Measurements from ENCODE around the gene CCNT2.

Gene CCNT2

GRCh38 chr2:134934150-134934549 is 15.5 kb downstream of the CCNT2 start:
- no peak for DNase-seq (ENCODE audit: extremely low read depth, low read depth)
- no peak overlapping the region for H3K4me3 ChIP-seq (replicated peaks; ENCODE audit: low read depth, low read length)
- TF ChIP-seq CTCF (IDR thresholded peaks at IDR 0.05; ENCODE audit: low read depth, low read length, missing control alignments): no peak

DNA sequence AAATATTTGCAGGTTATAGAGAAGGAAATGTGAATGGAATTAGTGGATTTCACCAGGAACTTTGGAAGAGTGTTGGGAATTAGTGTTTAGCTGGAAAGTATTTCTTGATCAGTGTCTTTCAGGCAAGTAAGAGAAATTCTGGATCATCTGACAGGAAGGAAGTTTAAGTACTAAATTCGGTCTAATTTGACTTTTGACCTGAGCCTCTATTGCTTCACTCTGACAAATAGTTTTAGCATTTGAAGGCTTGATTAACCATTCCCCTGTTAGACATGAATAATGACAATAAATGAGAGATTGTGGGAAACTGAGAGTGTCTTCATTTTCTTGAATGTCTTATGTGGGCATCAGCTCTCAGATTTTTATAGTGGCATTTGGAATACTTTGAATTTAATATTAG is 16.0 kb downstream of the CCNT2 start:
- no peak for TF ChIP-seq CTCF (IDR thresholded peaks at IDR 0.05; ENCODE audit: low read depth, low read length, missing control alignments)
- no peak for DNase-seq (ENCODE audit: extremely low read depth, low read depth)
- no peak overlapping the region for H3K4me3 ChIP-seq (replicated peaks; ENCODE audit: low read depth, low read length)

- DNase-seq (ENCODE audit: extremely low read depth, low read depth): no peak
- TF ChIP-seq CTCF (IDR thresholded peaks at IDR 0.05; ENCODE audit: low read depth, low read length, missing control alignments): no peak
- no peak overlapping the region for H3K4me3 ChIP-seq (replicated peaks; ENCODE audit: low read depth, low read length)
Observed at GRCh38 chr2:134936691-134937090, 18.1 kb downstream of the CCNT2 start.

DNA sequence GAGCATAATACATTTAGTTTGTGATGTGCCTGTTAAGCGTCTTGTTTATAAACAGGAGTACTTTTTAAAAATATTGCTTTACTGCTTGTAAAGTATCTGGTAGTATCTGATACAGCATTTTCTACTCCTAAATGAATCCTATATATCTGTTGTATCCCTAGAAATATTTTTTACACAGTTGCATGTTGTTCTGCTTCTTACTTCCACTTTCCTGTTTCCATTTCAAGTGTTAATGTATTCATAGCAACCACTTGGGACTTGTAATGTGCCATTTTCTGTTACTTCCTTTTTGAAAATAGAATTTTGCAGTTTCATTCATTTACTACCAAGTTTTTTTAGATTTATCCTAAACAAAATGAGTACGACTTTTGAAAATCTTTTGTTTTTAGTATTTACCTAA is 24.9 kb downstream of the CCNT2 start:
- no peak for TF ChIP-seq CTCF (IDR thresholded peaks at IDR 0.05; ENCODE audit: low read depth, low read length, missing control alignments)
- no peak overlapping the region for H3K4me3 ChIP-seq (replicated peaks; ENCODE audit: low read depth, low read length)
- DNase-seq (ENCODE audit: extremely low read depth, low read depth): no peak

GRCh38 chr2:134944975-134945374 is 26.4 kb downstream of the CCNT2 start:
- no peak overlapping the region for H3K4me3 ChIP-seq (replicated peaks; ENCODE audit: low read depth, low read length)
- TF ChIP-seq CTCF (IDR thresholded peaks at IDR 0.05; ENCODE audit: low read depth, low read length, missing control alignments): no peak
- no peak for DNase-seq (ENCODE audit: extremely low read depth, low read depth)

- DNase-seq (ENCODE audit: extremely low read depth, low read depth): no peak
- TF ChIP-seq CTCF (IDR thresholded peaks at IDR 0.05; ENCODE audit: low read depth, low read length, missing control alignments): no peak
- H3K4me3 ChIP-seq (replicated peaks; ENCODE audit: low read depth, low read length): no peak overlapping the region
Observed at GRCh38 chr2:134946073-134946472, 27.5 kb downstream of the CCNT2 start.

DNA sequence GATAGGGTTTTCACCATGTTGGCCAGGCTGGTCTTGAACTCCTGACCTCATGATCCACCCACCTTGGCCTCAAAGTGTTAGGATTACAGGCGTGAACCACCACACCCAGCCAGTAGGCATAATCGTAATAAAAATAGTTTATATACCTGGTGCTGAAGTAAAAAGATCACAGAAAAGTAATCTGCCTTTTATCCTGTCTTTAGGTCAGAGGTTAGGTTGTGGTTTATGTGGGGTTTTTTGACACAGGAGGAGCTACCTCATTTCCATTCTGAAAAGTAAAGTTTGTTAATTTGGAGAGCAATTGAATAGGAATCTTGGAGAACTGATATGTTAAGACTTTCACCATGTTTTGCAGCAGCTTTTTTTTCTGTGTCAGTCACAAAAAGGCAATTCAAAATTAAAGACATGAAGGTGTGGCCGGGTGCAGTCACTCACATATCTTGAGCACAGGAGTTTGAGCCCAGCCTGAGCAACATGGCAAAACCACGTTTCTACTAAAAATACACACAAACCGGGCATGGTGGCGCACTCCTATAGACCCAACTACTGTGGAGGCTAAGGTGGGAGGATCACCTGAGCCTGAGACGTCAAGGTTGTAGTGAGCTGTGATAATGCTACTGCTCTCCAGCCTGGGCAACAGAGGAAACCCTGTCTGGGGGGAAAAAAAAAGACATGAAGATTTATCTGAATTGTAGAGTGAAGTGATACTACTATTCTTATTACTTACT is 31.5 kb downstream of the CCNT2 start:
- no peak for DNase-seq (ENCODE audit: extremely low read depth, low read depth)
- no peak overlapping the region for H3K4me3 ChIP-seq (replicated peaks; ENCODE audit: low read depth, low read length)
- no peak for TF ChIP-seq CTCF (IDR thresholded peaks at IDR 0.05; ENCODE audit: low read depth, low read length, missing control alignments)

All from HFF-Myc (cell line).